ENCODE results near the gene CCL3. TPM values are rescaled to one million over a fixed set of nuclear protein-coding genes. Genes with fewer than 3 reads are reported as not detected.

Gene CCL3
- total RNA-seq, 4 donors from 2014 or later: 1.7 to 3.9 TPM; not detected in 2

GRCh38 chr17:36128411-36128978 is 38.6 kb upstream of the CCL3 start:
- H3K36me3 ChIP-seq: no peaks in the 10 kb centered on the region
- no peak overlapping the region for H3K27ac ChIP-seq
- H3K9me3 ChIP-seq: no peaks in the 10 kb centered on the region
- no peak for DNase-seq
- peaks cover 0 to 13% of the 10 kb centered on the region in 2 donors for H3K4me1 ChIP-seq
- H3K4me3 ChIP-seq (replicated peaks in 1 of 3): no peak overlapping the region
- H3K27me3 ChIP-seq: no peaks in the 10 kb centered on the region
- intact Hi-C loops (cut with DNase I): no loop called here
- WGBS, 2 donors: 59 to 74% methylated on average over 4 of the region's 4 CpGs
- TF ChIP-seq POLR2A (IDR thresholded peaks at IDR 0.05): no peak
- TF ChIP-seq CTCF (IDR thresholded peaks at IDR 0.05): no peak

- no peak overlapping the region for H3K4me3 ChIP-seq (replicated peaks in 1 of 3)
- H3K9me3 ChIP-seq: no peaks in the 10 kb centered on the region
- no peak for DNase-seq
- H3K36me3 ChIP-seq: no peaks in the 10 kb centered on the region
- TF ChIP-seq CTCF (IDR thresholded peaks at IDR 0.05) (no peak), POLR2A (IDR thresholded peaks at IDR 0.05) (no peak)
- WGBS, 2 donors: 92 to 93% methylated on average over 6 of the region's 6 CpGs
- H3K27ac ChIP-seq: no peak overlapping the region
- intact Hi-C loops (cut with DNase I): no loop called here
- peaks cover 0 to 11% of the 10 kb centered on the region in 2 donors for H3K4me1 ChIP-seq
- H3K27me3 ChIP-seq: no peaks in the 10 kb centered on the region
Observed at GRCh38 chr17:36127911-36128310, 38.0 kb upstream of the CCL3 start.

- Histone ChIP-seq H3K36me3 (no peaks in the 10 kb centered on the region), H3K4me3 (replicated peaks in 1 of 3) (no peak overlapping the region), H3K27ac (no peak overlapping the region), H3K4me1 (peaks cover 0 to 5% of the 10 kb centered on the region in 2 donors), H3K9me3 (no peaks in the 10 kb centered on the region), H3K27me3 (no peaks in the 10 kb centered on the region)
- TF ChIP-seq POLR2A (IDR thresholded peaks at IDR 0.05): no peak
- 84 to 89% methylated on average over 7 of the region's 7 CpGs for WGBS, 2 donors
- intact Hi-C loops (cut with DNase I): no loop called here
- no peak for DNase-seq
Observed at GRCh38 chr17:36127199-36127893, 37.4 kb upstream of the CCL3 start.

GRCh38 chr17:36124879-36125824 is 35.2 kb upstream of the CCL3 start:
- WGBS, 2 donors: 84 to 85% methylated on average over 8 to 9 of the region's 9 CpGs
- intact Hi-C loops (cut with DNase I): no loop called here
- no peak overlapping the region for H3K27ac ChIP-seq

More at GRCh38 chr17:36124879-36125824, 35.2 kb upstream of the CCL3 start:
- Histone ChIP-seq H3K36me3 (no peaks in the 10 kb centered on the region), H3K4me3 (replicated peaks in 1 of 3) (no peak overlapping the region), H3K9me3 (no peaks in the 10 kb centered on the region), H3K27me3 (no peaks in the 10 kb centered on the region), H3K4me1 (no peaks in the 10 kb centered on the region)
- TF ChIP-seq CTCF (IDR thresholded peaks at IDR 0.05): no peak
- DNase-seq: no peak

Data from thyroid gland (tissue), 4 donors.